Measurements from ENCODE around the gene CRABP2. TPM values are rescaled to one million over a fixed set of nuclear protein-coding genes. Genes with fewer than 3 reads are reported as not detected.

The CRABP2 gene
- total RNA-seq, 4 donors from 2014 or later: 67.9 to 103 (median 96.1) TPM

DNA sequence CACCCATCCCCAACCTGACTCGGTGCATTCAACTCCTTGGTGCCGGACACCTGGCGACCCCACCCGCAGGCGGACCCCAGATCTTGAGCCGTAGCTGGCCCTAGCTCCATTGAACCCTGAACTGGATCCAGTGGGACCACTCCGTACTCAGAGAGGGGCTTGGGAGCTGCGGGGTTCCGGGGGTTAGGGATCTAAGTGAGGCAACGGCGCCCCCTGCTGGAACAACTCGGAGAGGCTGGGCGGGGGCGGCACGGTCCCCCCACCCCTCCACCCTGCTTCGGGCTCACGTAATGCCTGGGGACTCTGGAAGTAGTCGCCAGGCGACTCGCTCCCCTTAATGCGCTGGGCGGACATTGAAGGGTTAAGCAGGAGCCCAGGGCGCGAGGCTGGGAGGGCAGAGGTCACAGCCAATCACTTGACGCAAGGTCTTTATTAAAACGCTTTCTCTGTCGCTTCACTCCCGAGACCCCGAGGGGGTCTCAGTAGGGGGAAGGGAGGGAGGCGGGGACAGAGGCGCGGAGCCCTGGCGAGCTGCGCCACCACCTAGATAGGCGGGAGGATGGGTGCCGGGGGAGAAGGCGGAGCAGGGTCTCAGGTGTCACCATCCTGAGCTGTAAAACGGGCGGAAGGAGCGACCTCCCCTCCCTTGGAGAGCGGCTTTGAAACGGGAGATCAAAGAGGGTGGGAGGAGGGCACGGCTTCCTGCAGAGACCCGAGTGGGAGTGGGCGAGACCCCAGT is 704 bp upstream of the CRABP2 start:
- TF ChIP-seq POLR2A (IDR thresholded peaks at IDR 0.05): no peak
- TF ChIP-seq, protein P1, sequence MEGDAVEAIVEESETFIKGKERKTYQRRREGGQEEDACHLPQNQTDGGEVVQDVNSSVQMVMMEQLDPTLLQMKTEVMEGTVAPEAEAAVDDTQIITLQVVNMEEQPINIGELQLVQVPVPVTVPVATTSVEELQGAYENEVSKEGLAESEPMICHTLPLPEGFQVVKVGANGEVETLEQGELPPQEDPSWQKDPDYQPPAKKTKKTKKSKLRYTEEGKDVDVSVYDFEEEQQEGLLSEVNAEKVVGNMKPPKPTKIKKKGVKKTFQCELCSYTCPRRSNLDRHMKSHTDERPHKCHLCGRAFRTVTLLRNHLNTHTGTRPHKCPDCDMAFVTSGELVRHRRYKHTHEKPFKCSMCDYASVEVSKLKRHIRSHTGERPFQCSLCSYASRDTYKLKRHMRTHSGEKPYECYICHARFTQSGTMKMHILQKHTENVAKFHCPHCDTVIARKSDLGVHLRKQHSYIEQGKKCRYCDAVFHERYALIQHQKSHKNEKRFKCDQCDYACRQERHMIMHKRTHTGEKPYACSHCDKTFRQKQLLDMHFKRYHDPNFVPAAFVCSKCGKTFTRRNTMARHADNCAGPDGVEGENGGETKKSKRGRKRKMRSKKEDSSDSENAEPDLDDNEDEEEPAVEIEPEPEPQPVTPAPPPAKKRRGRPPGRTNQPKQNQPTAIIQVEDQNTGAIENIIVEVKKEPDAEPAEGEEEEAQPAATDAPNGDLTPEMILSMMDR (IDR thresholded peaks at IDR 0.05): peak in 1 of 3 donors; percentile 59
- 2% methylated on average over 45 of the region's 45 CpGs for WGBS, 2 donors
- intact Hi-C loops (cut with DNase I; ENCODE audit: low total_unique reads): no loop called here
- H3K4me3 ChIP-seq (ENCODE audit: low read depth, poor library complexity, severe bottlenecking): peak overlapping the region; percentile 24
- peak in 1 of 2 donors; percentile 96 for DNase-seq (ENCODE audit: low spot score in 2 of 2)

DNA sequence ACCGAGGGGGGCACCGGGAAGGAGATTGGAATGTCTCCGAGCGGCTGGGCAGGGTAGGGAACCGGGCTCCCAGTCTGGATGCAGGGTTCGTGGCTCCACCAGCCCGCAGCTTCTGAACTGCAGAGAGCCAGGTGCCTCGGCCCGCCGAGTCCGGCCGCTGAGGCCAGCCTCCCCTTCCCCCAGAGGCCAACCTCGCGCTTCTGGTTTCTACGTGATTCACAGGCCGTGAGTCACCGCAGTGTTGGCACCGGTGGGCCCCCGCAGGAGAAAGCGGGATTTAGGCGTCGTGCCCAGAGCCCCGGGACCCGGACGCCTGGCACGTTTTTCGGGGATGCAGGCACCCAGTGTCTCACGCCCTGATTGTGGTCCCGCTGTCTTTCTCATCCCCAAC is 458 bp downstream of the CRABP2 start:
- WGBS, 2 donors: 3 to 5% methylated on average over 15 to 28 of the region's 29 CpGs
- TF ChIP-seq, protein P1 (IDR thresholded peaks at IDR 0.05): no peak
- no peak for TF ChIP-seq POLR2A (IDR thresholded peaks at IDR 0.05)
- peak in 1 of 2 donors; percentile 94 for DNase-seq (ENCODE audit: low spot score in 2 of 2)
- intact Hi-C loops (cut with DNase I; ENCODE audit: low total_unique reads): no loop called here
- peak overlapping the region; percentile 14 for H3K4me3 ChIP-seq (ENCODE audit: low read depth, poor library complexity, severe bottlenecking)

DNA sequence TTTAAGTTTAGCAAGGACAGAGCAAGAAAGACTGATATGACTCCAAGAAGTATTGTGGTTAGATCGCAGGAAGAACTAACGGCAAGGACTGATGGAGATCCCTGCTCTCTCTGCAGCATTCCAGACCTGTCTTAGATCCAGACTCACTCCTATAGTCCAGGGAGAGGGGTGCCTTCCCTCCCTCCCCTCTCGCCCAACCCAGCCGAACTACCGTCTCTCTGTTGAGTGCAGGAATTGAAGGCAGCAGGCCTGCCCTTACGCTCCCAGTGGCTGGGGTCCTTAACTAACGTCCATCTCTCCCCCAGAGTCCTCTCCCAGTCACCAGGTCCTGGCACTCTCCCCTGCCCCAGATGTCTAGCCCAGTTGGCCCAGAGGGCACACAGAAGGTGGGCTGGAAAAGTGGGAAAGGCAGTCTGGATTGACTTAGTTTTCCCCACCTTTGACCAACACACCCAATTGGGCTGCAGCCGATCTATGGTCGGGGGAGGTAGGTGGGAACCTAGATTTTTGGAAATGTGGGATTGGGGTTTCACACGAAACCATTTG is 1.1 kb downstream of the CRABP2 start:
- no peak for DNase-seq (ENCODE audit: low spot score in 2 of 2)
- 44 to 56% methylated on average over 10 of the region's 10 CpGs for WGBS, 2 donors
- intact Hi-C loops (cut with DNase I; ENCODE audit: low total_unique reads): no loop called here
- no peak for TF ChIP-seq POLR2A (IDR thresholded peaks at IDR 0.05)
- TF ChIP-seq, protein P1 (IDR thresholded peaks at IDR 0.05): no peak
- H3K4me3 ChIP-seq (ENCODE audit: low read depth, poor library complexity, severe bottlenecking): no peak overlapping the region

DNA sequence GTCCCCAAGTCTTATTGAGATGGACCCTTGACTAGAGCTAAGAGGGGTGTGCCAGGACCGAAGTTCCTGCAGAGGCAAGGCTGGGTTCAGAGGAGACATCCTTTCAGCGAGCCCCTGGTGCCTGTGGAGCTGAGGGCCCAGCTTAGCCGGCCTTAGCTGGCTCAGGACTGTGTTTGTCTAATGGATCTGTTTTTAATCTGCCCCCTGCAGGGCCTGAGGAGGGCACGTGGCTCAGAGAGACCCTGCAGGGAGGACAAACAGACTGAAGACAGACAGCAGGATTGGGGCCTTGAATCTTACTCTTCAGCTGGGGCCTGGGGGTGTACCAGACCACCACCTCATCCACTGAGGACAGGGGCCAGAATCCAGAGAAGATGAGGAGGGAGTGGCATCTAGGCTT is 1.6 kb downstream of the CRABP2 start:
- intact Hi-C loops (cut with DNase I; ENCODE audit: low total_unique reads): no loop called here
- no peak for TF ChIP-seq POLR2A (IDR thresholded peaks at IDR 0.05)
- TF ChIP-seq, protein P1 (IDR thresholded peaks at IDR 0.05): no peak
- DNase-seq (ENCODE audit: low spot score in 2 of 2): no peak
- WGBS, 2 donors: 31 to 32% methylated on average over 3 to 4 of the region's 4 CpGs
- no peak overlapping the region for H3K4me3 ChIP-seq (ENCODE audit: low read depth, poor library complexity, severe bottlenecking)

DNA sequence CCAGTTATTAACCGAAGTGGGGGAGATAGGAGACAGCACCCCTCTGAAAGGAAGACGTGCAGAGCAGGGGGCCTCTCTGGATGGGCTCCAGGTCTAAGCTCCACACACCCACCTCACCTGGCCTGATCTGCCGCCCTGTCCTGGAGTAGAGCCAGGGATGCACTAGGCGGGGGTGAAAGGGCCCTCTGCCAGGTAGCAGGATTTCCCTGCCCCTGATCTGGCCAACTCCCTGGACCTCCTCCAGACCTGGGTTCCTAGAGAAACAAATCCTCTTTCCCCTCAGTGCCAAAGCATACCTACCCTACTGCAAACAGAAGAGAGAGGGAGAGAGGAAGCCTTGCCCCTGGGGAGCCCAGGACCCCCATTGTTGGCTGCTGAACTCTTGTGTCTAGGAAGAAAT is 2.0 kb downstream of the CRABP2 start:
- no peak for TF ChIP-seq POLR2A (IDR thresholded peaks at IDR 0.05)
- TF ChIP-seq, protein P1 (IDR thresholded peaks at IDR 0.05): no peak
- no peak for DNase-seq (ENCODE audit: low spot score in 2 of 2)
- 39 to 51% methylated on average over 4 of the region's 4 CpGs for WGBS, 2 donors
- intact Hi-C loops (cut with DNase I; ENCODE audit: low total_unique reads): no loop called here
- no peak overlapping the region for H3K4me3 ChIP-seq (ENCODE audit: low read depth, poor library complexity, severe bottlenecking)
